ENCODE data around the gene C1QTNF12.

Gene C1QTNF12

DNA sequence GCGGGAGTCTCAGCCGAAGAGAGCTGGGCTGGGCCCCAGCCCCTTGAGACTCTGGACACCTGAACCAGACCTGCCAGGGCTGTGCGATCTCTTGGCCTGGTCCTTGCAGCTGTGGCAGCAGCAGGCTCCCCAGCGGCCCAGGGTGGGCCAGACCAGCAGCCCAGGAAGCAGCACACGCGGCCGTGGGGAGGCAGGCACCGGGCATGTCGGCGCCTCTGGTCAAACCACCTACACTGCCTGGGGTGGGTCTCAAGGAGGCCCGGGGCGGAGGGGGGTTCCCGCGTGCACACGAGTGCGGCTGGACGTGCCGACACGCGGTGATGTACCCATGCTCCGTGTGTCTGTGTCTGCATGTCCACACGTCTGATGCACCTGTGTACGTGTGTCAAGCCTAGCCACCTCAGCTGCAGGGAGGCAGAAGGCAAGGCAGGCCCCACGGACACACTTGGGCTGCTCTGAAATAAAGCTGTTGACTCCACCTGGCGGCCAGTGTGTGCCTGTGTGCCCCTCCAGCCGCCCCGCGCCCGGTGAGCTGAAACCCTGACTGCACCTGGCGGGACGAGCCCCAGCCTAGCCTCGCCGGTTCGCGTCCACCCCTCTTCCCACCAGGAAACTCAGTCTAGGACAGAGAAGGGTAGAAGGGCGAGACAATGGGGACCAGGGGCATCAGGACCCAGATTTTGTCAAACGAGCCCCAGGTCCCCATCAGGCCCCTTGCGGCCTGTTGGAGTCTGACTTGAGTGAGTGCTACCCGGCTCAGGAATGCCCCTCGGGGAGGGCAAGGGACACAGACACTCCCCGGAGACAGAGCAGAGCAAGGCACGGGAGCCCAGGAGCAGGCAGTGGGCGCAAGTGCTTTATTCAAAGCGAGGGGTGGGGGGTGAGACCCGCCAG lies 45.3 kb upstream of the C1QTNF12 start:
- no peak for TF ChIP-seq TEAD4 (IDR thresholded peaks at IDR 0.05)
- TF ChIP-seq FOXM1 (IDR thresholded peaks at IDR 0.05; ENCODE audit: borderline replicate concordance, low read depth) = no peak
- no peak for TF ChIP-seq EGR1 (IDR thresholded peaks at IDR 0.05)
- TF ChIP-seq TAF1 (IDR thresholded peaks at IDR 0.05; ENCODE audit: low read depth) = no peak
- TF ChIP-seq RAD21 (IDR thresholded peaks at IDR 0.05; ENCODE audit: low read depth) = peak; percentile 74
- no peak for TF ChIP-seq CEBPB (IDR thresholded peaks at IDR 0.05)
- no peak for TF ChIP-seq EP300 (IDR thresholded peaks at IDR 0.05; ENCODE audit: borderline replicate concordance)

DNA sequence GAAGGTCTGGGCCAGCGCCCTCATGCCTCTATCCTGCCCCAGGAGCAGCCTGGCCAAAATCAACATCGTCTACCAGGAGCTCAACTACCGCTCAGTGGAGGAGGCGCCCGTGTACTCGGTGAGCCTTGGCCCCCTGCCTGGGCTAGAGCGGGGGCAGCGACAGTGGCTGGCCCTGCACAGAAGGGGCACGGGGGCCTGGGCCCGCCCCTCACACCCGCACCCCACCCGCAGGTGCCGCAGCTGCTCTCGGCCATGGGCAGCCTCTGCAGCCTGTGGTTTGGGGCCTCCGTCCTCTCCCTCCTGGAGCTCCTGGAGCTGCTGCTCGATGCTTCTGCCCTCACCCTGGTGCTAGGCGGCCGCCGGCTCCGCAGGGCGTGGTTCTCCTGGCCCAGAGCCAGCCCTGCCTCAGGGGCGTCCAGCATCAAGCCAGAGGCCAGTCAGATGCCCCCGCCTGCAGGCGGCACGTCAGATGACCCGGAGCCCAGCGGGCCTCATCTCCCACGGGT lies 44.6 kb upstream of the C1QTNF12 start:
- TF ChIP-seq CREB1 (IDR thresholded peaks at IDR 0.05; ENCODE audit: low read depth) (no peak), NFIC (IDR thresholded peaks at IDR 0.05) (peak; percentile 75), EGR1 (IDR thresholded peaks at IDR 0.05) (no peak)

DNA sequence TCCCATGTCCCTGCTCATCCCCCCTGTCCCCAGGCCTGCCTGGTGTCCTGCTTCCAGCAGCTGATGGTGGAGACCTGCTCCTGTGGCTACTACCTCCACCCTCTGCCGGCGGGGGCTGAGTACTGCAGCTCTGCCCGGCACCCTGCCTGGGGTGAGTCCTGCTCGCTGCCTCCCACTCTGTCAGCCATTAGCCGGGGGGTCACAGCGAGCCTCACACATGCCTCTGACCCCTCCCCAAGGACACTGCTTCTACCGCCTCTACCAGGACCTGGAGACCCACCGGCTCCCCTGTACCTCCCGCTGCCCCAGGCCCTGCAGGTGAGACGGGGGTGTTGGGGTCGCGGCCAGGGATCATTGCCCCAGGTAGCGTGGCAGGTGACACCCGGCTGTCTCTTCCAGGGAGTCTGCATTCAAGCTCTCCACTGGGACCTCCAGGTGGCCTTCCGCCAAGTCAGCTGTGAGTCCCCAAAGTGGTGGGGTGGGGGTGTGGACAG lies 43.8 kb upstream of the C1QTNF12 start:
- peak; percentile 73 for TF ChIP-seq RAD21 (IDR thresholded peaks at IDR 0.05; ENCODE audit: low read depth)
- TF ChIP-seq CEBPB (IDR thresholded peaks at IDR 0.05) = no peak

DNA sequence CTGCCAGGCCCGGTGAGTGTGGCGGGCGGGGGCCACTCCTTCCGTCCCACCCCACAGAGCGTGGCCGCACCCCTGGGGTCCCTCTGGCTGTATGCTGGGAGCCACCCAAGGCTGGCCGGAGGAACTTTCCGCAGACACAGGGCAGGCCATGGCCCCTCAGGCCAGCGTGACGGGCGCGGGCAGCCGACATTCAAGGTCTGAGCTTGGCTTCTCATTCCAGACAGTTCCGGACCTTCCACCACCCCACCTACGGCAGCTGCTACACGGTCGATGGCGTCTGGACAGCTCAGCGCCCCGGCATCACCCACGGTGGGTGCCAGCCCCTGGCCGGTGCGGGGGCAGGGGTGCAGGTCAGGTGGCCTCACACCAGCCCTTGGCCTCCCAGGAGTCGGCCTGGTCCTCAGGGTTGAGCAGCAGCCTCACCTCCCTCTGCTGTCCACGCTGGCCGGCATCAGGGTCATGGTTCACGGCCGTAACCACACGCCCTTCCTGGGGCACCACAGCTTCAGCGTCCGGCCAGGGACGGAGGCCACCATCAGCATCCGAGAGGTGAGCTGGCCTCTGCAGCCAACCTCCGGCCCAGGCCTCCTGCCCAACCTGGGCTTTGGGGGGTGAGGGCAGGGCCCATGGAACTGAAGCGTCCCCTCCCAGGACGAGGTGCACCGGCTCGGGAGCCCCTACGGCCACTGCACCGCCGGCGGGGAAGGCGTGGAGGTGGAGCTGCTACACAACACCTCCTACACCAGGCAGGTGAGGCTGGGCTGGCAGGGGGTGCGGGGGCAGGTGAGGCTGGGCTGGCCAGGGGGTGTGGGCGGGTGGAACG lies 41.0 kb upstream of the C1QTNF12 start:
- TF ChIP-seq, protein P1, sequence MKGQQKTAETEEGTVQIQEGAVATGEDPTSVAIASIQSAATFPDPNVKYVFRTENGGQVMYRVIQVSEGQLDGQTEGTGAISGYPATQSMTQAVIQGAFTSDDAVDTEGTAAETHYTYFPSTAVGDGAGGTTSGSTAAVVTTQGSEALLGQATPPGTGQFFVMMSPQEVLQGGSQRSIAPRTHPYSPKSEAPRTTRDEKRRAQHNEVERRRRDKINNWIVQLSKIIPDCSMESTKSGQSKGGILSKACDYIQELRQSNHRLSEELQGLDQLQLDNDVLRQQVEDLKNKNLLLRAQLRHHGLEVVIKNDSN (IDR thresholded peaks at IDR 0.05) = no peak
- TF ChIP-seq EGR1 (IDR thresholded peaks at IDR 0.05) = peak; percentile 68
- TF ChIP-seq, protein P2, sequence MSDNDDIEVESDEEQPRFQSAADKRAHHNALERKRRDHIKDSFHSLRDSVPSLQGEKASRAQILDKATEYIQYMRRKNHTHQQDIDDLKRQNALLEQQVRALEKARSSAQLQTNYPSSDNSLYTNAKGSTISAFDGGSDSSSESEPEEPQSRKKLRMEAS (IDR thresholded peaks at IDR 0.05) = no peak

DNA sequence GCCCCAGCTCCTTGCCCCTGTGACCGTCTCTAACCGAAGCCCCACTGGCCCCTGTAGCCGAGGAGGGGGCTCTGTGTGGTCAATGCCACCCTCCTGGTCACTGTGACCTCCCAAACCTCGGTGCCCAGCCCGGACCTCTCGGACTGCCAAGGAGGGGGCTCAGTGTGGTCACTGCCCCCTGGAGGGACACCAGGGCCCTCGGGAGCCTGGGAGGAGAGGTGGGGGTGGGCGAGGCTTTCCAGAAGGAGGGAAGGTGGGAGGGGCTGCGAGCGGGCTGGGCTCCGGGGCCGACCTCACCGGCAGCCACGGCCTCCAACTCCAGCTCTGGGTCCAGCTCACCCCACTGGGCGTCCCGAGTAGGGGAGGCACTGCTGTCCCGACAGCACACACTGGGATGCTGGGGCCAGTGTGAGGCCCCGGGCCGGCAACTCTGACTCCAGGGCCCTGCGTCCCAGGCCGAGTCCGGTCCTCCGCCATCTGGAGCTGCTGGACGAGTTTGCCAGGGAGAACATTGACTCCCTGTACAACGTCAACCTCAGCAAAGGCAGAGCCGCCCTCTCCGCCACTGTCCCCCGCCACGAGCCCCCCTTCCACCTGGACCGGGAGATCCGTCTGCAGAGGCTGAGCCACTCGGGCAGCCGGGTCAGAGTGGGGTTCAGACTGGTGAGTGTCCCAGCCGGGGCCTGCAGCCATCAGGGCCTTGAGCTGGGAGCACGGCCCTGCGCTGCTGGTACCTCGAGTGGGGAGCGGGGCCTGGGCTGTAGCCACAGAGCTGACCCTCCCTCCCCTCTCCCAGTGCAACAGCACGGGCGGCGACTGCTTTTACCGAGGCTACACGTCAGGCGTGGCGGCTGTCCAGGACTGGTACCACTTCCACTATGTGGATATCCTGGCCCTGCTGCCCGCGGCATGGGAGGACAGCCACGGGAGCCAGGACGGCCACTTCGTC lies 40.1 kb upstream of the C1QTNF12 start:
- no peak for TF ChIP-seq NFIC (IDR thresholded peaks at IDR 0.05)
- no peak for TF ChIP-seq TCF12 (IDR thresholded peaks at IDR 0.05; ENCODE audit: low read depth)
- TF ChIP-seq ZBTB7A (IDR thresholded peaks at IDR 0.05; ENCODE audit: low read depth) = no peak
- TF ChIP-seq, protein P1 (IDR thresholded peaks at IDR 0.05) = no peak
- no peak for TF ChIP-seq EGR1 (IDR thresholded peaks at IDR 0.05)
- no peak for TF ChIP-seq YY1 (IDR thresholded peaks at IDR 0.05; ENCODE audit: low read depth)
- TF ChIP-seq TAF1 (IDR thresholded peaks at IDR 0.05; ENCODE audit: low read depth) = no peak
- no peak for TF ChIP-seq CREB1 (IDR thresholded peaks at IDR 0.05; ENCODE audit: low read depth)

DNA sequence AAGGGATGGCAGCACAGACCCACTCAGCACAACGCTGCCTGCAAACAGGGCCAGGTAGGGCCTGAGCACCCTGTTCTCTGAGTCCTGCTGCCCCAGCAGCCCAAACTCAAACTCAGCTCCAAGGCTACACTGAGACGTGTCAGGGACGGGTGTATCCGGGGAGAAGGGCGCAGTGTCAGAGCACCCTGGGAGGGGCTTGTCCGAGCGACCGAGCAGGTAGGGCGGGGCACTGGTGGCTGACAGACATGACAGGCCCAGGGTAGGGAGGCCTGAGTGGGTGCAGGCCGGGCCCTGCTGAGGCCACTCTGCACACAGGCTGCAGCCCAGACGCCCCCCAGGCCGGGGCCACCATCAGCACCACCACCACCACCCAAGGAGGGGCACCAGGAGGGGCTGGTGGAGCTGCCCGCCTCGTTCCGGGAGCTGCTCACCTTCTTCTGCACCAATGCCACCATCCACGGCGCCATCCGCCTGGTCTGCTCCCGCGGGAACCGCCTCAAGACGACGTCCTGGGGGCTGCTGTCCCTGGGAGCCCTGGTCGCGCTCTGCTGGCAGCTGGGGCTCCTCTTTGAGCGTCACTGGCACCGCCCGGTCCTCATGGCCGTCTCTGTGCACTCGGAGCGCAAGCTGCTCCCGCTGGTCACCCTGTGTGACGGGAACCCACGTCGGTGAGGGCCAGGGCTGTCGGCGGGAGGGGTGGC lies 39.2 kb upstream of the C1QTNF12 start:
- TF ChIP-seq YY1 (IDR thresholded peaks at IDR 0.05; ENCODE audit: low read depth) = no peak
- no peak for TF ChIP-seq NFIC (IDR thresholded peaks at IDR 0.05)
- TF ChIP-seq, protein P2 (IDR thresholded peaks at IDR 0.05) = no peak
- TF ChIP-seq CEBPB (IDR thresholded peaks at IDR 0.05) = no peak
- TF ChIP-seq, protein P3, sequence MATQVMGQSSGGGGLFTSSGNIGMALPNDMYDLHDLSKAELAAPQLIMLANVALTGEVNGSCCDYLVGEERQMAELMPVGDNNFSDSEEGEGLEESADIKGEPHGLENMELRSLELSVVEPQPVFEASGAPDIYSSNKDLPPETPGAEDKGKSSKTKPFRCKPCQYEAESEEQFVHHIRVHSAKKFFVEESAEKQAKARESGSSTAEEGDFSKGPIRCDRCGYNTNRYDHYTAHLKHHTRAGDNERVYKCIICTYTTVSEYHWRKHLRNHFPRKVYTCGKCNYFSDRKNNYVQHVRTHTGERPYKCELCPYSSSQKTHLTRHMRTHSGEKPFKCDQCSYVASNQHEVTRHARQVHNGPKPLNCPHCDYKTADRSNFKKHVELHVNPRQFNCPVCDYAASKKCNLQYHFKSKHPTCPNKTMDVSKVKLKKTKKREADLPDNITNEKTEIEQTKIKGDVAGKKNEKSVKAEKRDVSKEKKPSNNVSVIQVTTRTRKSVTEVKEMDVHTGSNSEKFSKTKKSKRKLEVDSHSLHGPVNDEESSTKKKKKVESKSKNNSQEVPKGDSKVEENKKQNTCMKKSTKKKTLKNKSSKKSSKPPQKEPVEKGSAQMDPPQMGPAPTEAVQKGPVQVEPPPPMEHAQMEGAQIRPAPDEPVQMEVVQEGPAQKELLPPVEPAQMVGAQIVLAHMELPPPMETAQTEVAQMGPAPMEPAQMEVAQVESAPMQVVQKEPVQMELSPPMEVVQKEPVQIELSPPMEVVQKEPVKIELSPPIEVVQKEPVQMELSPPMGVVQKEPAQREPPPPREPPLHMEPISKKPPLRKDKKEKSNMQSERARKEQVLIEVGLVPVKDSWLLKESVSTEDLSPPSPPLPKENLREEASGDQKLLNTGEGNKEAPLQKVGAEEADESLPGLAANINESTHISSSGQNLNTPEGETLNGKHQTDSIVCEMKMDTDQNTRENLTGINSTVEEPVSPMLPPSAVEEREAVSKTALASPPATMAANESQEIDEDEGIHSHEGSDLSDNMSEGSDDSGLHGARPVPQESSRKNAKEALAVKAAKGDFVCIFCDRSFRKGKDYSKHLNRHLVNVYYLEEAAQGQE (IDR thresholded peaks at IDR 0.05; ENCODE audit: low read depth) = no peak
- no peak for TF ChIP-seq TEAD4 (IDR thresholded peaks at IDR 0.05)
- no peak for TF ChIP-seq TCF12 (IDR thresholded peaks at IDR 0.05; ENCODE audit: low read depth)
- TF ChIP-seq, protein P1 (IDR thresholded peaks at IDR 0.05) = no peak
- no peak for TF ChIP-seq TAF1 (IDR thresholded peaks at IDR 0.05; ENCODE audit: low read depth)
- no peak for TF ChIP-seq RAD21 (IDR thresholded peaks at IDR 0.05; ENCODE audit: low read depth)
- no peak for TF ChIP-seq CREB1 (IDR thresholded peaks at IDR 0.05; ENCODE audit: low read depth)
- no peak for TF ChIP-seq FOXM1 (IDR thresholded peaks at IDR 0.05; ENCODE audit: borderline replicate concordance, low read depth)
- no peak for TF ChIP-seq ZBTB7A (IDR thresholded peaks at IDR 0.05; ENCODE audit: low read depth)
